ENCODE results near the gene IPCEF1. TPM values are rescaled to one million over a fixed set of nuclear protein-coding genes. Genes with fewer than 3 reads are reported as not detected.
"Not testable (repeated sequence)": the region's sequence is repeated elsewhere in the genome, so short reads cannot be mapped to it uniquely, and the experiment has no call there.

The IPCEF1 gene
- total RNA-seq, 2 donors from 2014 or later = 3.0 to 5.7 TPM

DNA sequence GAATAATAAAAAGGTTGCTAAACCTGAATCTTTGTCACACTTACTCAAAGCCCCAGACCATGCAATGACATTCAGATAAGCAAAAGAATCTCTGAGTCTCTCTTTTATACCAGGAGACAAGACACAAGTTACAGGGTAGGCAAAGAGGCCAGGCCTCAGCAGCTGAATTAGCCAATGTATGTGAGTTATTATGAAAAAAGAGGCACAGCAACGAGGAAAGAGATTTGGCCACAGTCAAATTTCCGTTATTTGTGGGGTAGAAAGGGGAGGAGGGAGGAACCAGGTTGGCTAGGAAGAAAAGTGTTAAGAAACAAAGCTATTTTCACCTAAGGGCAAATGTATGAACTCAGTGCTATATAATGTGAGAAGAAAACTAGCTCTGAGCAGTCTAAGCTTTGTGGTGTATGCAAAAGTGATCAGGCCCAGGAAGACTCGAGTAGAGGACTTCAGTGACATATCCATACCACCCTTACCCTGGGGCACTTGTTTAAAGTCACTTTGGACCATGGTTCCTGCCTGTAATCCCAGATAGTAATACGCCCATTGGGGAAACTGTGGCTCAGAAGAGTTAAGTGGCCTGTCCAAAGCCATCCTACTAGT lies 19.1 kb downstream of the IPCEF1 start:
- no peak overlapping the region for H3K27ac ChIP-seq
- no peak overlapping the region for H3K4me3 ChIP-seq
- TF ChIP-seq, protein P1, sequence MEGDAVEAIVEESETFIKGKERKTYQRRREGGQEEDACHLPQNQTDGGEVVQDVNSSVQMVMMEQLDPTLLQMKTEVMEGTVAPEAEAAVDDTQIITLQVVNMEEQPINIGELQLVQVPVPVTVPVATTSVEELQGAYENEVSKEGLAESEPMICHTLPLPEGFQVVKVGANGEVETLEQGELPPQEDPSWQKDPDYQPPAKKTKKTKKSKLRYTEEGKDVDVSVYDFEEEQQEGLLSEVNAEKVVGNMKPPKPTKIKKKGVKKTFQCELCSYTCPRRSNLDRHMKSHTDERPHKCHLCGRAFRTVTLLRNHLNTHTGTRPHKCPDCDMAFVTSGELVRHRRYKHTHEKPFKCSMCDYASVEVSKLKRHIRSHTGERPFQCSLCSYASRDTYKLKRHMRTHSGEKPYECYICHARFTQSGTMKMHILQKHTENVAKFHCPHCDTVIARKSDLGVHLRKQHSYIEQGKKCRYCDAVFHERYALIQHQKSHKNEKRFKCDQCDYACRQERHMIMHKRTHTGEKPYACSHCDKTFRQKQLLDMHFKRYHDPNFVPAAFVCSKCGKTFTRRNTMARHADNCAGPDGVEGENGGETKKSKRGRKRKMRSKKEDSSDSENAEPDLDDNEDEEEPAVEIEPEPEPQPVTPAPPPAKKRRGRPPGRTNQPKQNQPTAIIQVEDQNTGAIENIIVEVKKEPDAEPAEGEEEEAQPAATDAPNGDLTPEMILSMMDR (IDR thresholded peaks at IDR 0.05) = no peak
- TF ChIP-seq POLR2A (IDR thresholded peaks at IDR 0.05) = no peak
- ATAC-seq = no peak
- no peak for DNase-seq
- no peaks in the 10 kb centered on the region for H3K36me3 ChIP-seq (replicated peaks in 1 of 2; ENCODE audit: insufficient read depth in 1 of 2, low read depth in 2 of 2)
- no peaks in the 10 kb centered on the region for H3K9me3 ChIP-seq
- WGBS, 2 donors = 75 to 83% methylated on average over 4 of the region's 4 CpGs
- no peaks in the 10 kb centered on the region for H3K4me1 ChIP-seq
- H3K27me3 ChIP-seq = no peaks in the 10 kb centered on the region
- intact Hi-C loops (cut with DNase I) = no loop called here

DNA sequence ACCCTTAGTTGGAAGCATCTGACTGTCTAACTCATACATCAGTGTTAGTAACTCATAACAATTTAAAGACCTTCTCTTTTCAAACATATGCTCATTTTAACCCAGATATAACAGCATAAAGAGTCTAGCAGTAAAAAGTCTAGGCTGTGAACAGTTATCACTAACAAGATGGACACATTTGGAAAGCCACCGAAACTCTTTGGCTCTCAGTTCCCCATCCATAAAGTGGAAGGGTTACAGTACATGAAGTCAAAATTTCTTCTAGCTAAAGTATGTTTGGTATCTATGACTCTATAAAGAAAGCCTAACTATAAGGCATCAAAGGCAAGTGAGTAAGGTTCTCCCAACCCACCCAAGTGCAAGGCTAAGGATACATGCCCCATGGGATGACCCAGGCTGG lies 22.5 kb downstream of the IPCEF1 start:
- intact Hi-C loops (cut with DNase I); H3K9me3 ChIP-seq; H3K4me3 ChIP-seq; ATAC-seq; H3K27ac ChIP-seq; H3K36me3 ChIP-seq (replicated peaks in 1 of 2; ENCODE audit: insufficient read depth in 1 of 2, low read depth in 2 of 2); H3K27me3 ChIP-seq; DNase-seq; H3K4me1 ChIP-seq: not testable (repeated sequence)
- WGBS, 2 donors = 87 to 93% methylated on average over 1 of the region's 1 CpG

DNA sequence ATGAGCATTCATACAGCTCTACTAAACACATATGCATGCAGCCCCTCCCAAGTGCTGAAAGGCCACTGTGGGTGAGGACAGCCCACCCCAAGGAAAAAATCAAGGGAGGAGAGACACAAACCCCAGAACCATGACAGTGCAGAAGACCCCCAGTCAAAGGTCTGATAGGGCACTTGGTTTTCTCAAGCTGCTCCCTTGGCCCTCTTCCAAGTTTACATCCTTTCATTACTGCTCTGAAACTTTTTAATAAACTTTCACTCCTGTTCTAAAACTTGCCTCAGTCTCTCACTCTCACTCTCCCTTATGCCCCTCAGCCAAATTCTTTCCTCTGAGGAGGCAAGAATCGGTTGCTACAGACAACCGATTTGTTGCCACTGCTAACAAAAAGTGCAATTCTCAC lies 24.9 kb downstream of the IPCEF1 start:
- ATAC-seq (no peak), DNase-seq (no peak)
- H3K4me3 ChIP-seq = no peak overlapping the region
- H3K27ac ChIP-seq = no peak overlapping the region
- H3K27me3 ChIP-seq = no peaks in the 10 kb centered on the region
- intact Hi-C loops (cut with DNase I) = no loop called here
- no peak for TF ChIP-seq POLR2A (IDR thresholded peaks at IDR 0.05)
- no peaks in the 10 kb centered on the region for H3K36me3 ChIP-seq (replicated peaks in 1 of 2; ENCODE audit: insufficient read depth in 1 of 2, low read depth in 2 of 2)
- 98% methylated on average over 2 of the region's 2 CpGs for WGBS, 2 donors
- H3K4me1 ChIP-seq = no peaks in the 10 kb centered on the region
- H3K9me3 ChIP-seq = no peaks in the 10 kb centered on the region

DNA sequence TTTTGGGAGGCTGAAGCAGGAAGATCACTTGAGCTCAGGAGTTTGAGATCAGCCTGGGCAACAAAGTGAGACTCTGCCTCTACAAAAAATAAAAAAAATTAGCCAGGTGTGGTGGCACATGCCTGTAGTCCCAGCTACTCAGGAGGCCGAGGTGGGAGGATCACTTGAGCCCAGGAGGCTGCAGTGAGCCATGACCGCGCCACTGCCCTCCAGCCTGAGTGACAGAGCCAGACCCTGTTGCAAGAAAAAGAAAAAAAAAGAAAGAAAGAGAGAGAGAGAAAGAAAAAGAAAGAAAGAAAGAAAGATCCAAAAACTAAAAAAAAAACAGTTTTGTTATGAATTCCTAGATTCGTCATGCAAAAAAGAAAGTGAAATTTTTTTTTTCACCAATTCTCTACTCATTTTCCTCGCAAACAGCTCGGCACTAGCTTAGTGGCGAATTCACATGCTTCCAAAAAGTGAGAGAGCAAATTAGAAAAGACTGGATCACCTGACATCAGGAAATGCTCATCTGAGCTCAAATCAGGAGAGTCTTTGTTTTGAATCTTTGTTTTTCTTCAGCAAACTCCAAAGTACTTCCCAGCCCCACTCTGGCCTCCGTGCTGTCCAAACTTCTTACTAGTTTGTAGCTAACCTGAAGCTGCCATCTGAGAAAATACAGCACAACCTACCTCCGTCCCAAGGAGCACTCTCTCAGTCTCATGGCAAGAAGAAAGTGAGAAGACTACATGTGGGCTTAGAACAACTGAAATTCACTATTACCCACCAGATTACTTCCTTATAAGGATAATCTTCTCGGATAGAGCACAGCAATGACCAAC lies 27.0 kb downstream of the IPCEF1 start:
- DNase-seq (no peak), ATAC-seq (no peak)
- Histone ChIP-seq H3K36me3 (replicated peaks in 1 of 2; ENCODE audit: insufficient read depth in 1 of 2, low read depth in 2 of 2) (no peaks in the 10 kb centered on the region), H3K4me3 (no peak overlapping the region), H3K27ac (no peak overlapping the region), H3K9me3 (no peaks in the 10 kb centered on the region), H3K4me1 (no peaks in the 10 kb centered on the region), H3K27me3 (no peaks in the 10 kb centered on the region)
- TF ChIP-seq POLR2A (IDR thresholded peaks at IDR 0.05) = no peak
- intact Hi-C loops (cut with DNase I) = no loop called here
- WGBS, 2 donors = 87 to 91% methylated on average over 10 of the region's 10 CpGs

DNA sequence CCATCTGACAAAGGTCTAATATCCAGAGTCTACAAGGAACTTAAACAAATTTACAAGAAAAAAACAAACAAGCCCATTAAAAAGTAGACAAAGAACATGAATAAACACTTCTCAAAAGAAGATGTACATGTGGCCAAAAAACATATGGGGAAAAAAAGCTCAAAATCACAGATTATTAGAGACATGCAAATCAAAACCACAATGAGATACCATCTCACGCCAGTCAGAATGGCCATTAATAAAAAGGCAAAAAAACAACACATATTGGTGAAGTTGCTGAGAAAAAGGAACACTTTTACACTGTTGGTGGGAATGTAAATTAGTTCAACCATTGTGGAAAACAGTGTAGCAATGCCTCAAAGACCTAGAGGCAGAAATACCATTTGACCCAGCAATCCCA lies 29.3 kb downstream of the IPCEF1 start:
- ATAC-seq; intact Hi-C loops (cut with DNase I); H3K4me1 ChIP-seq; H3K9me3 ChIP-seq; H3K4me3 ChIP-seq; H3K27me3 ChIP-seq; H3K36me3 ChIP-seq (replicated peaks in 1 of 2; ENCODE audit: insufficient read depth in 1 of 2, low read depth in 2 of 2); H3K27ac ChIP-seq; DNase-seq: not testable (repeated sequence)
- 94 to 97% methylated on average over 1 of the region's 1 CpG for WGBS, 2 donors

DNA sequence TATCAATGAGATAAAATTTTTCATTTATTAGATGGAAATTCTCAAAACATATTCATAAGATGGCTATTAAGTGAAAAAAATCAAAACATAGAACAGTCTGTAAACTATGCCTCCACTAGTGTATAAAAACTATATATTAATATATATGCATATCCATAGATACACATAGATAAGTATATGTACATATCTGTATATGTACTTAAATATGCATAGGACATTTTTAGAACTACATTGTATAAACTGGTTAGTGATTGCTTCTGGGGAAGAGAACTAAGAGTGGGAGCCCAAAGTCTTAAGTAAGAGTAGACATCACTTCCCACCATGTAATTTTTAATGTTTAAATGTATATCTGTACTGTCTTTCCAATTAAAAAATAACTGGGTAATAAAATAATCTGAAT lies 31.5 kb downstream of the IPCEF1 start:
- no peaks in the 10 kb centered on the region for H3K4me1 ChIP-seq
- no peaks in the 10 kb centered on the region for H3K36me3 ChIP-seq (replicated peaks in 1 of 2; ENCODE audit: insufficient read depth in 1 of 2, low read depth in 2 of 2)
- intact Hi-C loops (cut with DNase I) = no loop called here
- H3K27ac ChIP-seq = no peak overlapping the region
- TF ChIP-seq, protein P1 (IDR thresholded peaks at IDR 0.05) = no peak
- TF ChIP-seq POLR2A (IDR thresholded peaks at IDR 0.05) = no peak
- ATAC-seq (no peak), DNase-seq (no peak)
- H3K4me3 ChIP-seq = no peak overlapping the region
- H3K27me3 ChIP-seq = no peaks in the 10 kb centered on the region
- H3K9me3 ChIP-seq = no peaks in the 10 kb centered on the region
